H1 (cell line): ENCODE results near the gene RPL39L. TPM values are rescaled to one million over a fixed set of nuclear protein-coding genes. Genes with fewer than 3 reads are reported as not detected.

ENCODE experiments used
- BRCA1 ChIP-seq: IDR thresholded peaks from 2 replicates; pipeline ENCODE4 v1.6.1; 2012; ENCODE audit warnings: low read depth, low read length, improper control_type of control experiment
- CHD2 ChIP-seq: IDR thresholded peaks from 2 replicates; pipeline ENCODE4 v1.6.1; 2012; ENCODE audit warnings: low read length, improper control_type of control experiment
- EP300 ChIP-seq, 2 experiments: IDR thresholded peaks; 1 replicate in 1 of 2; 2 replicates in 1 of 2; pipeline ENCODE4 v1.6.1; 2011 to 2012; ENCODE audit warnings: low read depth in 2 of 2, low read length in 2 of 2, mild to moderate bottlenecking in 2 of 2, borderline replicate concordance in 1 of 2, inconsistent platforms in 1 of 2, moderate library complexity in 1 of 2
- NANOG ChIP-seq: IDR thresholded peaks from 2 replicates; pipeline ENCODE4 v1.6.1; 2011; ENCODE audit warnings: low read length, low read depth, mild to moderate bottlenecking, inconsistent platforms; ENCODE audit not compliant: insufficient read depth, poor library complexity, severe bottlenecking
- RXRA ChIP-seq: IDR thresholded peaks from 2 replicates; pipeline ENCODE4 v1.6.1; 2011; ENCODE audit warnings: low read depth, mild to moderate bottlenecking, low read length, moderate library complexity; ENCODE audit not compliant: insufficient read depth
- TAF7 ChIP-seq: optimal IDR thresholded peaks from 2 replicates; pipeline ENCODE3; 2011; ENCODE audit warnings: low read depth, mild to moderate bottlenecking, inconsistent platforms, low read length, moderate library complexity, borderline replicate concordance
- ZNF274 ChIP-seq: IDR thresholded peaks from 2 replicates; pipeline ENCODE4 v1.7.0; 2012; ENCODE audit warnings: low read length, borderline replicate concordance; ENCODE audit errors: extremely low read depth
- polyA plus RNA-seq, 7 experiments: library from polyadenylated mRNA; depleted of rRNA in 3 of 7; stranded (reverse) in 5 of 7; unstranded in 2 of 7; fragments of >200 nt in 5 of 7; fragments of 200-250 nt in 2 of 7; gene quantifications; 1 replicate in 5 of 7; 2 replicates in 1 of 7; 4 replicates in 1 of 7; pipeline versions ENCODE4 v1.2.1 to v1.2.3, GENCODE V29; 2011 to 2013; ENCODE audit warnings: missing spikeins in 2 of 7, mixed read lengths in 2 of 7
- total RNA-seq: library from RNA; stranded (reverse); fragmentation: NEBNext Ultra II Directional; extraction: Animal tissue kit (Norgen Biotek cat#: 25700); gene quantifications from 2 replicates; pipeline ENCODE4 v1.2.1, GENCODE V29; 2021
- TF ChIP-seq, protein P1 (sequence below): IDR thresholded peaks from 2 replicates; pipeline ENCODE4 v1.6.1; 2012; ENCODE audit warnings: low read length, inconsistent platforms

The RPL39L gene
- total and polyA plus RNA-seq, 2 of the 8 experiments (the other 6 are each of a cell fraction or from before 2014, with no cell fraction given), result 51.8 to 67.7 TPM

DNA sequence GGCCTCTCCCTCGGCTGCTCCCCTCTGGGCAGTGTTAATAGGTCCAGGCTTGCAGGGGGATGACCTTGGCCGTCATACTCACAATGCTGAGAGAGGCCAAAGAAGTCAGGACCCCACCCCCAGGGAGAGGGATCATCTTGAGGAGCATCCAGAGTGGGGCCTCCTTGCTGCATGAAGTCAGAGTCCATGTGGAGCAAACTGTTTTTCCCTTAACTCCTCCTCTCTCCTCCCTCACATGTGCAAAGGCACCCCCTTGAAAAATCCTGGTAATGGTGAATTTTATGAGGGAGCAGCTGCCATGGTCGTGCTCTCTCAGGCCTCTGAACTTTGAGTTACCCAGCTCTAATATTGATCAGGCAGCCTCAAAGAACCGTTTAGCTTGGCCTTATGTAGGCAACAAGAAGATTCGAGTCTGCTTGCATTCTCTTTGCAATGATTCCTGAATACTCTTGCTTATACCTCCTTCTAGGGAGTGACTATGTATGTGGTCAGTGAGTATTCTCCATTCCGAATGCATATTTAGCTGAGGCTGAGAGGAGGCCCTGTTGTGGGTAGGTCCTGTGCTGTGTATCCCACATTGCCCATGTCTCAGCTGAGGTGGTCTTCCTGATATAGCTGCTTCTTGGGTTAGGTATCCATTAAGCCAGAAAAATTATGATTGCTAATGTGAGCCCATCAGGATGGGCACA is 23.1 kb upstream of the RPL39L start (continued):
- TF ChIP-seq TAF7 (no peak), NANOG (no peak), RXRA (no peak), BRCA1 (no peak), EP300 (IDR thresholded peaks at IDR 0.05; ENCODE audit: borderline replicate concordance in 1 of 2, low read depth in 2 of 2, low read length in 2 of 2) (no peak), CHD2 (no peak), ZNF274 (no peak)
- TF ChIP-seq, protein P1, sequence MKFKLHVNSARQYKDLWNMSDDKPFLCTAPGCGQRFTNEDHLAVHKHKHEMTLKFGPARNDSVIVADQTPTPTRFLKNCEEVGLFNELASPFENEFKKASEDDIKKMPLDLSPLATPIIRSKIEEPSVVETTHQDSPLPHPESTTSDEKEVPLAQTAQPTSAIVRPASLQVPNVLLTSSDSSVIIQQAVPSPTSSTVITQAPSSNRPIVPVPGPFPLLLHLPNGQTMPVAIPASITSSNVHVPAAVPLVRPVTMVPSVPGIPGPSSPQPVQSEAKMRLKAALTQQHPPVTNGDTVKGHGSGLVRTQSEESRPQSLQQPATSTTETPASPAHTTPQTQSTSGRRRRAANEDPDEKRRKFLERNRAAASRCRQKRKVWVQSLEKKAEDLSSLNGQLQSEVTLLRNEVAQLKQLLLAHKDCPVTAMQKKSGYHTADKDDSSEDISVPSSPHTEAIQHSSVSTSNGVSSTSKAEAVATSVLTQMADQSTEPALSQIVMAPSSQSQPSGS, result no peak
